HEK293T (cell line): Measurements from ENCODE around the gene TTC9.
"Not testable (repeated sequence)": the region's sequence is repeated elsewhere in the genome, so short reads cannot be mapped to it uniquely, and the experiment has no call there.

Source experiments
- CTCF ChIA-PET: fragments of 350-600 bp; formaldehyde crosslinking; extraction: SDS; loops from one replicate; lab custom pipeline; 2021; ENCODE audit warnings: antibody characterized with exemption, inconsistent platforms; lab: Yijun Ruan, JAX
- POLR2A ChIA-PET: fragments of 350-600 bp; formaldehyde crosslinking; extraction: SDS; loops from one replicate; lab custom pipeline; 2020; ENCODE audit warnings: antibody characterized with exemption, inconsistent platforms; lab: Yijun Ruan, JAX
- DNase-seq: peaks from one replicate; pipeline ENCODE4 v3.0.0; 2012; ENCODE audit warnings: mixed read lengths; ENCODE audit errors: extremely low spot score
- ARNT ChIP-seq: fragments of 450-650 bp; IDR thresholded peaks from 2 replicates; pipeline ENCODE4 v1.6.1; 2017; ENCODE audit warnings: mild to moderate bottlenecking
- BHLHE40 ChIP-seq: fragments of 450-650 bp; IDR thresholded peaks from 2 replicates; pipeline ENCODE4 v1.6.1; 2016; ENCODE audit warnings: mild to moderate bottlenecking, moderate library complexity, borderline replicate concordance
- CTBP1 ChIP-seq: fragments of 450-650 bp; IDR thresholded peaks from 2 replicates; pipeline ENCODE4 v1.6.1; 2016; ENCODE audit warnings: borderline replicate concordance
- ELF4 ChIP-seq: fragments of 450-650 bp; IDR thresholded peaks from 2 replicates; pipeline ENCODE4 v1.6.1; 2017; ENCODE audit warnings: antibody characterized with exemption
- FOXA1 ChIP-seq: fragments of 450-650 bp; IDR thresholded peaks from 2 replicates; pipeline ENCODE4 v1.6.1; 2016; ENCODE audit warnings: mild to moderate bottlenecking
- FOXK2 ChIP-seq: fragments of 450-650 bp; IDR thresholded peaks from 2 replicates; pipeline ENCODE4 v1.6.1; 2016; ENCODE audit warnings: mild to moderate bottlenecking
- FOXM1 ChIP-seq: fragments of 450-650 bp; IDR thresholded peaks from 2 replicates; pipeline ENCODE4 v1.6.1; 2017; ENCODE audit warnings: mild to moderate bottlenecking, borderline replicate concordance
- HDGF ChIP-seq: fragments of 450-650 bp; IDR thresholded peaks from 2 replicates; pipeline ENCODE4 v1.6.1; 2017; ENCODE audit warnings: antibody characterized with exemption, borderline replicate concordance
- L3MBTL2 ChIP-seq: fragments of 450-650 bp; conservative IDR thresholded peaks from 2 replicates; pipeline ENCODE4 v1.6.1; 2016; ENCODE audit warnings: mild to moderate bottlenecking
- LEF1 ChIP-seq: fragments of 450-650 bp; IDR thresholded peaks from 2 replicates; pipeline ENCODE4 v1.6.1; 2017; ENCODE audit warnings: mild to moderate bottlenecking, borderline replicate concordance
- NFRKB ChIP-seq: fragments of 450-650 bp; IDR thresholded peaks from 2 replicates; pipeline ENCODE4 v1.6.1; 2016; ENCODE audit warnings: mild to moderate bottlenecking, moderate library complexity
- SP1 ChIP-seq: fragments of 450-650 bp; IDR thresholded peaks from 2 replicates; pipeline ENCODE4 v1.6.1; 2017
- SUZ12 ChIP-seq: fragments of 450-650 bp; IDR thresholded peaks from 2 replicates; pipeline ENCODE4 v1.6.1; 2016; ENCODE audit warnings: mild to moderate bottlenecking
- TARDBP ChIP-seq: fragments of 450-650 bp; IDR thresholded peaks from 2 replicates; pipeline ENCODE4 v1.6.1; 2016
- ZNF384 ChIP-seq: fragments of 450-650 bp; IDR thresholded peaks from 2 replicates; pipeline ENCODE4 v1.6.1; 2016
- TF ChIP-seq, protein P1 (sequence below): fragments of 450-650 bp; IDR thresholded peaks from 2 replicates; pipeline ENCODE4 v1.6.1; 2016

TTC9 gene

GRCh38 chr14:70699646-70700045 lies 57.9 kb downstream of the TTC9 start:
- ChIA-PET POLR2A (interaction anchor here (1.1 kb wide), 1 partner anchor 341 kb away, joined by 3 read pairs; the partner anchor contains the start of gene COX16), CTCF (no interaction called here)
- DNase-seq, result no peak
- TF ChIP-seq CTBP1 (no peak), L3MBTL2 (no peak), FOXM1 (no peak), NFRKB (no peak), BHLHE40 (no peak), SUZ12 (no peak), ELF4 (no peak), FOXA1 (no peak), ARNT (no peak), SP1 (no peak), FOXK2 (no peak), TARDBP (no peak), LEF1 (no peak)
- TF ChIP-seq, protein P1, sequence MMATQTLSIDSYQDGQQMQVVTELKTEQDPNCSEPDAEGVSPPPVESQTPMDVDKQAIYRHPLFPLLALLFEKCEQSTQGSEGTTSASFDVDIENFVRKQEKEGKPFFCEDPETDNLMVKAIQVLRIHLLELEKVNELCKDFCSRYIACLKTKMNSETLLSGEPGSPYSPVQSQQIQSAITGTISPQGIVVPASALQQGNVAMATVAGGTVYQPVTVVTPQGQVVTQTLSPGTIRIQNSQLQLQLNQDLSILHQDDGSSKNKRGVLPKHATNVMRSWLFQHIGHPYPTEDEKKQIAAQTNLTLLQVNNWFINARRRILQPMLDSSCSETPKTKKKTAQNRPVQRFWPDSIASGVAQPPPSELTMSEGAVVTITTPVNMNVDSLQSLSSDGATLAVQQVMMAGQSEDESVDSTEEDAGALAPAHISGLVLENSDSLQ, result no peak

DNA sequence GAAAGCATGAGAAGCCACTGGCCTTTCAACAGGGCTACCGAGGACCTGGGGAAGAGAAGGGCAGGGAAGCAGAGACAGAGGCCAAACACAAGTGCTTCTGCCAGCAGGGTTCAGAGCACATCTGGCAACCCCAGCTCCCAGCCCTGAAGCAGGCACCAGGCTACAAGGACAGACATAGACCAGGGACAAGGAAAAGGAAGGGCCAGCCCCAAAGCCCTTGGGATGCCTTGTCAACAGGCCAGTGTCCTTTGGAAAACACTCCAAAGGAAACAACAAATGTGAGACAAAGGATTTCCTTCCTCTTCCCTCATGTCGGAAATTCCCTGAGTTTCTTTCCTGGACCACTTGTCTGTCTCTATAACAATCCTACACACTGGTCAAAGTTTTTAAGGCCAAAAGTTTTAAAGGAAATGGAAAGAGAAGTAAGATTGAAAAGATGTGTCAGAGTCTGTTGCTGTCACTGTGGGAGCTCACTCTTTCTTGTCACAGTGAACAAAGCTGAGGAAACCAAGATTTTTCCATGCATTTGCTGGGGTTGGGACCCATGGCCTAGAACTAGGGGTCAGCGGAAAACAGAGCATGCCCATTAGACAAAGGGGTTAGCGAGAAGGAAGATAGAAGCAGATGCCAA lies 59.4 kb downstream of the TTC9 start:
- no peak for DNase-seq
- CTCF ChIA-PET, result no interaction called here
- POLR2A ChIA-PET, result no interaction called here
- TF ChIP-seq TARDBP, result no peak
- no peak for TF ChIP-seq HDGF
- TF ChIP-seq ZNF384, result no peak
- no peak for TF ChIP-seq ARNT
- no peak for TF ChIP-seq CTBP1

- TF ChIP-seq NFRKB, result no peak
- TF ChIP-seq, protein P1, result no peak
- TF ChIP-seq ARNT, result no peak
- CTCF ChIA-PET, result no interaction called here
- POLR2A ChIA-PET, result no interaction called here
- no peak for DNase-seq
These were observed 59.9 kb downstream of the TTC9 start for GRCh38 chr14:70701610-70702009.

DNA sequence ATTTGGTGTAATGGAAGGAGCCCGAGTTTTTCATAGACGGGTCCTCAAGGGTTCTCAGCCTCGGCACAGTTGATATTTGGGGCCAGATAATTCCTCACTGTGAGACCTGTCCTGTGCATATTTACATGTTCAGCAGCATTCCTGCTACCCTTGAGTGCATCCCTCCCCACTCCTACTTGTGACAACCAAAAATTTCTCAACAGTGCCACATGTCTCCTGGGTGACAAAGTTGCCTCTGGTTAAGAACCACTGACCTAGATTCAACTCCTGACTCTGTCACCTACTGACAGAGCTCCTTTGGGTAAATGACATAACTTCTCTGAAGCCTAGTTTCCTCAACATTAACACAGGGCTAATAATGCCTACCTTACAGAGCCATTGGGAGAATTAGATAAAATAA lies 60.4 kb downstream of the TTC9 start:
- no peak for DNase-seq
- TF ChIP-seq FOXA1 (no peak), SP1 (no peak), L3MBTL2 (no peak), BHLHE40 (no peak), ELF4 (no peak), ARNT (no peak), NFRKB (no peak), FOXM1 (no peak), HDGF (no peak), FOXK2 (no peak), SUZ12 (no peak), ZNF384 (no peak), CTBP1 (no peak)
- TF ChIP-seq, protein P1, result no peak
- POLR2A ChIA-PET, result no interaction called here
- CTCF ChIA-PET, result no interaction called here

GRCh38 chr14:70703621-70704168 lies 62.0 kb downstream of the TTC9 start:
- CTCF ChIA-PET, DNase-seq, POLR2A ChIA-PET: not testable (repeated sequence)

- CTCF ChIA-PET, result no interaction called here
- POLR2A ChIA-PET, result interaction anchor here (1.4 kb wide), 1 partner anchor 116 kb away, joined by 3 read pairs; no protein-coding TSS in a partner anchor
- no peak for DNase-seq
- no peak for TF ChIP-seq SUZ12
- TF ChIP-seq SP1, result no peak
- no peak for TF ChIP-seq FOXA1
- no peak for TF ChIP-seq HDGF
- TF ChIP-seq CTBP1, result no peak
- TF ChIP-seq L3MBTL2, result no peak
- TF ChIP-seq NFRKB, result no peak
- no peak for TF ChIP-seq FOXK2
- no peak for TF ChIP-seq BHLHE40
- TF ChIP-seq ARNT, result no peak
These were observed 63.2 kb downstream of the TTC9 start for GRCh38 chr14:70704960-70705359.

DNA sequence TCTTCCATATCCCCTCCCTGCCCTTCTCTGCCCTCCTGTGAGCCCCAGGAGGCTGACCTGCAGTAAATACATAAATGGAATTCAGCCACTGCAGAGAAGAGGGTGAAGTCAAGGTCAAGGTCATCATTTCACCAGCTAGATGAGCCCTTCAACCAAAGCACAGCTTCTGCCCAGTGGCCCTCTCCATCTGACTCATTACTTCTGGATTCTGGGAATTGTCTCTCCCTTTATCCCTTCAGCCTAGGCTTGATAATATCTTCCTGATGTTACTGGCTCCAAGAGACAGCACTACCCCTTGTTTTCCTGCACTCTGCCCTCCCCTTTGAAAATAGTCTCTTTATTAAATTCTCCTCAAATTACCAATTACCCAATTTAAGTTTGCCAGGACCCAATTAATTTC lies 64.5 kb downstream of the TTC9 start:
- TF ChIP-seq FOXM1, result no peak
- TF ChIP-seq HDGF, result no peak
- TF ChIP-seq ZNF384, result no peak
- no peak for TF ChIP-seq ARNT
- TF ChIP-seq ELF4, result no peak
- no peak for TF ChIP-seq NFRKB
- TF ChIP-seq BHLHE40, result no peak
- no peak for TF ChIP-seq FOXA1
- TF ChIP-seq CTBP1, result no peak
- no peak for TF ChIP-seq SUZ12
- no peak for TF ChIP-seq TARDBP
- TF ChIP-seq SP1, result no peak
- TF ChIP-seq, protein P1, result no peak
- no peak for TF ChIP-seq LEF1
- TF ChIP-seq L3MBTL2, result no peak
- CTCF ChIA-PET, result no interaction called here
- DNase-seq, result no peak
- POLR2A ChIA-PET, result interaction anchor here (1.4 kb wide), 1 partner anchor 115 kb away, joined by 3 read pairs; no protein-coding TSS in a partner anchor
